Measurements from ENCODE around the gene PATE4.
A peak's percentile ranks its signal among the peaks of the same experiment; 100 is the strongest.

Gene PATE4

GRCh38 chr11:125887373-125888324, 54.5 kb downstream of the PATE4 start, which contains the start of gene HYLS1:
TSS of gene HYLS1 (plus strand) at chr11:125887668. CDS start at chr11:125899369, 11,701 bp downstream.
- DNase-seq (ENCODE audit: low spot score): peak; percentile 95
